HG02852 (cell line): ENCODE measurements around the gene PABPC5.

ENCODE experiments used
- ATAC-seq: cut with Tn5 transposase; IDR thresholded peaks from one replicate; pipeline ENCODE4 v1.9.1; 2021; ENCODE audit warnings: mild to moderate bottlenecking, moderate library complexity; ENCODE audit not compliant: unreplicated experiment

PABPC5 gene

GRCh38 chrX:91434351-91435168, at the start of gene PABPC5:
Gene PABPC5 (plus strand): TSS chrX:91434839. CDS start chrX:91435578, 739 bp downstream.
- ATAC-seq = no peak

- no peak for ATAC-seq
Measured at GRCh38 chrX:91389026-91389425, 45.6 kb upstream of the PABPC5 start.

- ATAC-seq = no peak
Measured at GRCh38 chrX:91414713-91415112, 19.9 kb upstream of the PABPC5 start.

- no peak for ATAC-seq
Measured at GRCh38 chrX:91435395-91435794, 756 bp downstream of the PABPC5 start.
